HS-5 (cell line): ENCODE measurements around the gene FGFBP2.
A peak's percentile ranks its signal among the peaks of the same experiment; 100 is the strongest.
"Not testable (repeated sequence)": the region's sequence is repeated elsewhere in the genome, so short reads cannot be mapped to it uniquely, and the experiment has no call there.

Experiments
- DNase-seq: peaks from one replicate; pipeline ENCODE4 v3.0.0-alpha.2; 2012; ENCODE audit warnings: low read depth

FGFBP2 gene

GRCh38 chr4:15930314-15930713 lies 32.7 kb downstream of the FGFBP2 start:
- DNase-seq, result no peak

- DNase-seq, result no peak
Measured at GRCh38 chr4:15929540-15929939, 33.4 kb downstream of the FGFBP2 start.

- DNase-seq, result no peak
Measured at GRCh38 chr4:15928883-15929282, 34.1 kb downstream of the FGFBP2 start.

- DNase-seq, result no peak
Measured at GRCh38 chr4:15926486-15926885, 36.5 kb downstream of the FGFBP2 start.

GRCh38 chr4:15925830-15926229 lies 37.1 kb downstream of the FGFBP2 start:
- no peak for DNase-seq

GRCh38 chr4:15921592-15921932 lies 41.4 kb downstream of the FGFBP2 start:
- no peak for DNase-seq

GRCh38 chr4:15920723-15921591 lies 42.0 kb downstream of the FGFBP2 start:
- peak; percentile 92 for DNase-seq

- DNase-seq, result no peak
Measured at GRCh38 chr4:15918484-15919129, 44.4 kb downstream of the FGFBP2 start.

- no peak for DNase-seq
Measured at GRCh38 chr4:15917297-15917696, 45.7 kb downstream of the FGFBP2 start.

- DNase-seq, result not testable (repeated sequence)
Measured at GRCh38 chr4:15916358-15916757, 46.6 kb downstream of the FGFBP2 start.

- no peak for DNase-seq
Measured at GRCh38 chr4:15914736-15915135, 48.2 kb downstream of the FGFBP2 start.

GRCh38 chr4:15914291-15914690 lies 48.7 kb downstream of the FGFBP2 start:
- no peak for DNase-seq

- peak; percentile 89 for DNase-seq
Measured at GRCh38 chr4:15913631-15913970, 49.4 kb downstream of the FGFBP2 start.

GRCh38 chr4:15912961-15913630 lies 49.9 kb downstream of the FGFBP2 start:
- no peak for DNase-seq

- no peak for DNase-seq
Measured at GRCh38 chr4:15912236-15912635, 50.7 kb downstream of the FGFBP2 start.
